IMR-90 (cell line): ENCODE results near the gene HSPA12A. TPM values are rescaled to one million over a fixed set of nuclear protein-coding genes. Genes with fewer than 3 reads are reported as not detected.

Experiments
- ATAC-seq: fragments of 200-7000 bp; cut with Tn5 transposase; 2 replicates; pipeline ENCODE4 v1.9.1; 2020; ENCODE audit warnings: low read depth, mild to moderate bottlenecking, moderate library complexity
- BruUV-seq: library from RNA; stranded (reverse); fragments of 400-500 nt; replicated peaks from 2 replicates; lab custom pipeline; 2021; lab: Mats Ljungman, UMichigan
- CTCF ChIA-PET: fragments of 300-600 bp; formaldehyde crosslinking; extraction: SDS; loops from one replicate; lab custom pipeline; 2021; ENCODE audit warnings: antibody characterized with exemption; lab: Yijun Ruan, JAX
- POLR2A ChIA-PET: fragments of 300-600 bp; sonication (Branson Sonifier 250); formaldehyde crosslinking; loops from one replicate; lab custom pipeline; 2022; ENCODE audit warnings: antibody characterized with exemption; ENCODE audit not compliant: unreplicated experiment; lab: Charles Lee
- DNase-seq: peaks from one replicate; pipeline ENCODE4 v3.0.0; 2013
- H2AFZ ChIP-seq: replicated peaks from 2 replicates; pipeline ENCODE3; 2013; ENCODE audit warnings: low read length, mild to moderate bottlenecking; ENCODE audit not compliant: poor library complexity
- H2AK5ac ChIP-seq: 2 replicates; pipeline ENCODE4 v1.6.1; 2013; ENCODE audit warnings: low read depth, low read length, inconsistent platforms
- H2AK9ac ChIP-seq: replicated peaks from 2 replicates; pipeline ENCODE3; 2013; ENCODE audit warnings: mild to moderate bottlenecking, low read depth, low read length, moderate library complexity; ENCODE audit not compliant: poor library complexity
- H2BK120ac ChIP-seq: 2 replicates; pipeline ENCODE4 v1.6.1; 2013; ENCODE audit warnings: low read depth, low read length, inconsistent platforms
- H2BK15ac ChIP-seq: 3 replicates; pipeline ENCODE4 v1.6.1; 2013; ENCODE audit warnings: low read depth, low read length, inconsistent platforms
- H2BK20ac ChIP-seq: 2 replicates; pipeline ENCODE4 v1.6.1; 2013; ENCODE audit warnings: low read depth, mild to moderate bottlenecking, inconsistent platforms, low read length, moderate library complexity
- H2BK5ac ChIP-seq: 2 replicates; pipeline ENCODE4 v1.6.1; 2013; ENCODE audit warnings: mild to moderate bottlenecking, low read depth, low read length, inconsistent platforms; ENCODE audit not compliant: poor library complexity, severe bottlenecking
- H3K14ac ChIP-seq: replicated peaks from 2 replicates; pipeline ENCODE4 v1.6.1; 2013; ENCODE audit warnings: low read depth, low read length, inconsistent platforms
- H3K18ac ChIP-seq: 2 replicates; pipeline ENCODE4 v1.6.1; 2013; ENCODE audit warnings: low read depth, low read length, control low read depth
- H3K23ac ChIP-seq: 2 replicates; pipeline ENCODE4 v1.6.1; 2013; ENCODE audit warnings: low read depth, low read length, inconsistent platforms
- H3K27ac ChIP-seq: 2 replicates; pipeline ENCODE4 v1.5.1; 2013; ENCODE audit warnings: mild to moderate bottlenecking, control low read depth, low read length; ENCODE audit not compliant: insufficient read depth
- H3K27me3 ChIP-seq: 2 replicates; pipeline ENCODE4 v1.6.1; 2013; ENCODE audit warnings: low read length; ENCODE audit not compliant: control insufficient read depth, insufficient read depth
- H3K36me3 ChIP-seq: 2 replicates; pipeline ENCODE4 v1.6.1; 2013; ENCODE audit warnings: low read length, mixed read lengths; ENCODE audit not compliant: control insufficient read depth, insufficient read depth
- H3K4ac ChIP-seq: 2 replicates; pipeline ENCODE4 v1.6.1; 2013; ENCODE audit warnings: low read depth, low read length, inconsistent platforms
- H3K4me1 ChIP-seq: 2 replicates; pipeline ENCODE4 v1.6.1; 2013; ENCODE audit warnings: low read length, mixed read lengths; ENCODE audit not compliant: control insufficient read depth, insufficient read depth
- H3K4me2 ChIP-seq: 2 replicates; pipeline ENCODE4 v1.6.1; 2013; ENCODE audit warnings: low read depth, mild to moderate bottlenecking, control low read depth, low read length, moderate library complexity
- H3K4me3 ChIP-seq: 2 replicates; pipeline ENCODE4 v1.5.1; 2013; ENCODE audit warnings: low read depth, mild to moderate bottlenecking, control low read depth, low read length, moderate library complexity; ENCODE audit not compliant: insufficient read depth
- H3K56ac ChIP-seq: 2 replicates; pipeline ENCODE4 v1.6.1; 2013; ENCODE audit warnings: low read length, inconsistent platforms; ENCODE audit not compliant: insufficient read depth; ENCODE audit errors: extremely low read depth
- H3K79me1 ChIP-seq, 2 experiments: 2 replicates each; pipeline ENCODE4 v1.6.1; 2013; ENCODE audit warnings: low read length in 2 of 2, inconsistent platforms in 1 of 2, low read depth in 1 of 2
- H3K9ac ChIP-seq: 2 replicates; pipeline ENCODE4 v1.6.1; 2013; ENCODE audit warnings: low read depth, low read length, control low read depth
- H3K9me1 ChIP-seq: 2 replicates; pipeline ENCODE4 v1.6.1; 2013; ENCODE audit warnings: low read length, inconsistent platforms; ENCODE audit not compliant: insufficient read depth
- H3K9me3 ChIP-seq: 2 replicates; pipeline ENCODE4 v1.6.1; 2013; ENCODE audit warnings: low read length; ENCODE audit not compliant: control insufficient read depth, insufficient read depth
- H4K20me1 ChIP-seq: 2 replicates; pipeline ENCODE4 v1.6.1; 2013; ENCODE audit warnings: low read length, inconsistent platforms; ENCODE audit not compliant: insufficient read depth
- H4K5ac ChIP-seq: 2 replicates; pipeline ENCODE4 v1.6.1; 2013; ENCODE audit warnings: mild to moderate bottlenecking, low read depth, low read length, control low read depth
- H4K8ac ChIP-seq, 2 experiments: 2 replicates each; pipeline ENCODE4 v1.6.1; 2013; ENCODE audit warnings: low read depth in 2 of 2, low read length in 2 of 2, control low read depth in 1 of 2, inconsistent platforms in 1 of 2
- H4K91ac ChIP-seq: 2 replicates; pipeline ENCODE4 v1.6.1; 2013; ENCODE audit warnings: low read depth, low read length, inconsistent platforms; ENCODE audit not compliant: insufficient read depth
- BHLHE40 ChIP-seq: fragments of 150-350 bp; IDR thresholded peaks from 2 replicates; pipeline ENCODE4 v1.6.1; 2016; ENCODE audit warnings: mild to moderate bottlenecking, low read depth, low read length
- CEBPB ChIP-seq: IDR thresholded peaks from 2 replicates; pipeline ENCODE4 v1.6.1; 2012; ENCODE audit warnings: low read depth, low read length, improper control_type of control experiment
- CHD1 ChIP-seq: IDR thresholded peaks from 2 replicates; pipeline ENCODE4 v1.6.1; 2012; ENCODE audit warnings: low read depth, low read length, improper control_type of control experiment
- CTCF ChIP-seq: conservative IDR thresholded peaks from 2 replicates; pipeline ENCODE4 v1.5.1; 2012; ENCODE audit warnings: mild to moderate bottlenecking, low read depth, low read length, improper control_type of control experiment
- ELK1 ChIP-seq: fragments of 150-350 bp; IDR thresholded peaks from 2 replicates; pipeline ENCODE4 v1.6.1; 2016; ENCODE audit warnings: low read depth, mild to moderate bottlenecking, low read length, moderate library complexity, borderline replicate concordance
- FOS ChIP-seq: fragments of 150-350 bp; IDR thresholded peaks from 2 replicates; pipeline ENCODE4 v1.6.1; 2016; ENCODE audit warnings: low read depth, low read length
- MAFK ChIP-seq: IDR thresholded peaks from 2 replicates; pipeline ENCODE4 v1.6.1; 2012; ENCODE audit warnings: low read depth, low read length, improper control_type of control experiment
- MAZ ChIP-seq: IDR thresholded peaks from 2 replicates; pipeline ENCODE4 v1.6.1; 2012; ENCODE audit warnings: low read depth, mild to moderate bottlenecking, low read length, improper control_type of control experiment, moderate library complexity, borderline replicate concordance
- MXI1 ChIP-seq: IDR thresholded peaks from 2 replicates; pipeline ENCODE4 v1.6.1; 2012; ENCODE audit warnings: low read depth, mild to moderate bottlenecking, low read length, moderate library complexity, borderline replicate concordance
- NFE2L2 ChIP-seq: fragments of 150-350 bp; IDR thresholded peaks from 2 replicates; pipeline ENCODE4 v1.6.1; 2016; ENCODE audit warnings: low read depth, mild to moderate bottlenecking, low read length
- POLR2A ChIP-seq: IDR thresholded peaks from 2 replicates; pipeline ENCODE4 v1.6.1; 2012; ENCODE audit warnings: mild to moderate bottlenecking, low read depth, low read length
- RAD21 ChIP-seq: IDR thresholded peaks from 2 replicates; pipeline ENCODE4 v1.6.1; 2012; ENCODE audit warnings: low read length, improper control_type of control experiment
- RCOR1 ChIP-seq: IDR thresholded peaks from 2 replicates; pipeline ENCODE4 v1.6.1; 2012; ENCODE audit warnings: mild to moderate bottlenecking, low read length, improper control_type of control experiment; ENCODE audit not compliant: insufficient replicate concordance
- RFX5 ChIP-seq: IDR thresholded peaks from 2 replicates; pipeline ENCODE4 v1.8.0; 2012; ENCODE audit warnings: low read depth, mild to moderate bottlenecking, low read length, moderate library complexity
- SMC3 ChIP-seq: fragments of 150-350 bp; IDR thresholded peaks from 2 replicates; pipeline ENCODE4 v1.6.1; 2016; ENCODE audit warnings: low read depth, mild to moderate bottlenecking, antibody characterized with exemption, low read length, moderate library complexity
- USF2 ChIP-seq: fragments of 150-350 bp; IDR thresholded peaks from 2 replicates; pipeline ENCODE4 v1.6.1; 2017; ENCODE audit warnings: mild to moderate bottlenecking, antibody characterized with exemption, low read length, low read depth
- WGBS, 2 experiments: methylation state at CpG; one replicate each; pipeline versions ENCODE4 v1.1.5 to v1.1.7; 2013; ENCODE audit warnings: missing lambda C conversion rate in 2 of 2; ENCODE audit not compliant: insufficient read length in 1 of 2; ENCODE audit errors: extremely low coverage in 2 of 2; 5-methylcytosine and 5-hydroxymethylcytosine counted together
- dilution Hi-C: fragments of 300-500 bp; cut with HindIII; formaldehyde crosslinking; loops from one replicate; pipeline ENCODE4 v1.14.3; 2018; ENCODE audit warnings: low sequenced_read_pairs; ENCODE audit not compliant: unreplicated experiment
- in situ Hi-C: fragments of 300-500 bp; cut with MboI; formaldehyde crosslinking; loops from 3 replicates; pipeline ENCODE4 v1.14.3; 2019; ENCODE audit warnings: low sequenced_read_pairs, inconsistent platforms, mixed read lengths
- intact Hi-C: fragments of 100-400 bp; cut with micrococcal nuclease; formaldehyde crosslinking; loops from 2 replicates; pipeline ENCODE4 v1.10.0; 2022
- polyA plus RNA-seq, 3 experiments: library from polyadenylated mRNA; depleted of rRNA; stranded (reverse); fragments of >200 nt; gene quantifications; 2 replicates each; pipeline ENCODE4 v1.2.3, GENCODE V29; 2012; ENCODE audit warnings: low replicate concordance in 1 of 3
- total RNA-seq: library from RNA; depleted of rRNA; stranded (reverse); fragments of >200 nt; gene quantifications from 2 replicates; pipeline ENCODE4 v1.2.3, GENCODE V29; 2012

The HSPA12A gene
- total and polyA plus RNA-seq, 2 of the 4 experiments (the other 2 are of a cell fraction), result 16.1 to 16.7 TPM

- Histone ChIP-seq H3K27ac (no peak overlapping the region), H3K4ac (no peak overlapping the region), H2BK20ac (no peak overlapping the region), H2BK5ac (no peak overlapping the region), H3K18ac (no peak overlapping the region), H2AK5ac (no peak overlapping the region), H2BK15ac (no peak overlapping the region), H3K56ac (no peak overlapping the region), H4K8ac (no peak overlapping the region), H3K36me3 (no peaks in the 10 kb centered on the region), H3K79me1 (no peaks in the 10 kb centered on the region), H3K23ac (no peak overlapping the region), H2AFZ (no peak overlapping the region), H3K9ac (no peak overlapping the region), H4K5ac (no peak overlapping the region), H2AK9ac (no peak overlapping the region), H3K4me2 (no peak overlapping the region), H2BK120ac (no peak overlapping the region), H3K27me3 (no peaks in the 10 kb centered on the region), H3K14ac (no peak overlapping the region; the same call in 1 of the 2 replicates), H3K9me1 (peaks cover 15% of the 10 kb centered on the region; the same call in 1 of the 2 replicates), H3K4me1 (peaks cover 22% of the 10 kb centered on the region), H3K4me3 (no peak overlapping the region), H4K91ac (no peak overlapping the region), H3K9me3 (no peaks in the 10 kb centered on the region), H4K20me1 (no peaks in the 10 kb centered on the region)
- no peak for DNase-seq
- BruUV-seq, result no TSS peak
- ChIA-PET CTCF (no interaction called here), POLR2A (no interaction called here)
- no CpG with 5 or more reads among the region's 7 CpGs for WGBS, 2 experiments
- dilution Hi-C loops (no loop called here), intact Hi-C loops (no loop called here), in situ Hi-C loops (no loop called here)
- no peak for ATAC-seq
- TF ChIP-seq USF2, result no peak
- TF ChIP-seq POLR2A, result no peak
- no peak for TF ChIP-seq MAFK
- no peak for TF ChIP-seq RFX5
- no peak for TF ChIP-seq MAZ
- no peak for TF ChIP-seq BHLHE40
- TF ChIP-seq MXI1, result no peak
- no peak for TF ChIP-seq SMC3
- TF ChIP-seq FOS, result no peak
- no peak for TF ChIP-seq CHD1
- no peak for TF ChIP-seq NFE2L2
- no peak for TF ChIP-seq CTCF
- TF ChIP-seq ELK1, result no peak
- no peak for TF ChIP-seq RCOR1
- TF ChIP-seq RAD21, result no peak
- TF ChIP-seq CEBPB, result no peak
Measured at GRCh38 chr10:116769368-116769767, 27.0 kb upstream of the HSPA12A start.
